Endodermal cell (in vitro differentiated cells): ENCODE data around the gene HCRTR1. TPM values are rescaled to one million over a fixed set of nuclear protein-coding genes. Genes with fewer than 3 reads are reported as not detected.

Experiments used
- DNase-seq: peaks from one replicate; pipeline ENCODE4 v3.0.0-alpha.2; 2017
- H3K27ac ChIP-seq: 2 replicates; pipeline ENCODE4 v1.5.1; 2013; ENCODE audit warnings: mild to moderate bottlenecking, low read depth, low read length, moderate library complexity
- H3K27me3 ChIP-seq: 2 replicates; pipeline ENCODE4 v1.6.1; 2013; ENCODE audit warnings: mild to moderate bottlenecking, low read length, moderate library complexity; ENCODE audit not compliant: insufficient read depth, control insufficient read depth, poor library complexity, severe bottlenecking
- H3K36me3 ChIP-seq: 2 replicates; pipeline ENCODE4 v1.7.0; 2013; ENCODE audit warnings: mild to moderate bottlenecking, low read length, moderate library complexity; ENCODE audit not compliant: control insufficient read depth, insufficient read depth
- H3K4me1 ChIP-seq: one replicate; pipeline ENCODE4 v1.7.0; 2013; ENCODE audit warnings: low read length; ENCODE audit not compliant: control insufficient read depth, insufficient read depth
- H3K4me3 ChIP-seq: 2 replicates; pipeline ENCODE4 v1.5.1; 2013; ENCODE audit warnings: mild to moderate bottlenecking, low read length, moderate library complexity
- H3K9ac ChIP-seq: 2 replicates; pipeline ENCODE4 v1.6.1; 2013; ENCODE audit warnings: mild to moderate bottlenecking, low read length, moderate library complexity; ENCODE audit not compliant: poor library complexity, severe bottlenecking; ENCODE audit errors: extremely low read depth
- H3K9me3 ChIP-seq: 2 replicates; pipeline ENCODE4 v1.6.1; 2013; ENCODE audit warnings: mild to moderate bottlenecking, low read length, moderate library complexity; ENCODE audit not compliant: control insufficient read depth
- H3K27ac Mint-ChIP-seq: 2 replicates; pipeline ENCODE4 v1.8.0; 2020; ENCODE audit warnings: mixed read lengths
- H3K27me3 Mint-ChIP-seq: 2 replicates; pipeline ENCODE4 v1.8.0; 2021; ENCODE audit warnings: mild to moderate bottlenecking, mixed read lengths; ENCODE audit not compliant: insufficient read depth
- H3K36me3 Mint-ChIP-seq: 2 replicates; pipeline ENCODE4 v1.8.0; 2020; ENCODE audit warnings: low read depth, mixed read lengths
- H3K4me1 Mint-ChIP-seq: 2 replicates; pipeline ENCODE4 v1.8.0; 2020; ENCODE audit warnings: mixed read lengths
- H3K4me3 Mint-ChIP-seq: 2 replicates; pipeline ENCODE4 v1.8.0; 2020; ENCODE audit warnings: mild to moderate bottlenecking, moderate library complexity, mixed read lengths
- H3K9me3 Mint-ChIP-seq: 2 replicates; pipeline ENCODE4 v1.8.0; 2020; ENCODE audit warnings: mild to moderate bottlenecking, mixed read lengths
- CTCF ChIP-seq: fragments of 200-600 bp; sonication (generic); conservative IDR thresholded peaks from 2 replicates; pipeline ENCODE4 v1.5.0; 2021; ENCODE audit warnings: antibody characterized with exemption, mild to moderate bottlenecking
- WGBS, 2 experiments: methylation state at CpG; one replicate each; pipeline versions ENCODE4 v1.1.5 to v1.1.7; 2013; ENCODE audit warnings: missing lambda C conversion rate in 2 of 2, mixed read lengths in 1 of 2; ENCODE audit not compliant: insufficient coverage in 1 of 2, insufficient read length in 1 of 2; 5-methylcytosine and 5-hydroxymethylcytosine counted together
- total RNA-seq, 2 donors: library from RNA; stranded (reverse); fragmentation: NEBNext Ultra II Directional in 1 of 2; extraction: Animal tissue kit (Norgen Biotek cat#: 25700) in 1 of 2; gene quantifications; 2 replicates in 1 of 2; 3 replicates in 1 of 2; pipeline ENCODE4 v1.2.1, GENCODE V29; 2021

The HCRTR1 gene
- total RNA-seq, 2 donors from 2014 or later = not detected

DNA sequence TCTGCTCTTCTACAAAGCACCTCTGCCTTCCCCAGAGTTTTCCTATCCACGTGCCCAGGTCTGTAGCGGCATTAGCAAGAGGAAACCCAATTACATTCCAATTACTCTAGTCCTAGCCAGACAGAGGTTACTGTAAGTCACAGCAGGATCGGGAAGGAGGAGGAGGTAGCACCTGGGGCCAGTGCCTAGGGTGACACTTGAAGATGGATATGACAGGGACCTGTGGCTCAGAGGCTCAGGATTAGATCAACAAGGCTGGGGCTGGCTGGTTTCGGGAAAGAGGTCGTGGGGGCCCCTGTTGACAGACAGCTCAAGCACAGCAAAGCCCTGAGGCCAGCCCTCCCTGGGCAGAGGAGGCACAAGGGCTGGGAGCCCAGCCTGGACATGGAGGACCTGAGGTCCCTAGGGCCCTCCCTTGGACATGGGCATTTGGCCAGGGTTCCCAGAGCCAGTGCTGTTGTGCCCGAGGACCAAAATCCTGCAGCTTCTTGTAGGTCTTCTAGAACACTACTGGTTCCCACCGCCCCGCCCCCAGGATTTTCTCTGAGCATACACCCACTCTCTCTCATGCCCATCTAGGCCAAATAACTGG, 3.0 kb upstream of the HCRTR1 start:
- H3K4me3 Mint-ChIP-seq = no peak overlapping the region
- peaks cover 4% of the 10 kb centered on the region for H3K9me3 Mint-ChIP-seq
- Histone ChIP-seq H3K4me3 (no peak overlapping the region), H3K9ac (no peak overlapping the region), H3K27me3 (peaks cover 26% of the 10 kb centered on the region), H3K9me3 (peaks cover 9% of the 10 kb centered on the region), H3K4me1 (no peaks in the 10 kb centered on the region), H3K36me3 (no peaks in the 10 kb centered on the region), H3K27ac (no peak overlapping the region)
- no peak for DNase-seq
- no peak for TF ChIP-seq CTCF
- no peaks in the 10 kb centered on the region for H3K36me3 Mint-ChIP-seq
- H3K27me3 Mint-ChIP-seq = peaks cover 42% of the 10 kb centered on the region
- peaks cover 3% of the 10 kb centered on the region for H3K4me1 Mint-ChIP-seq
- 79 to 86% methylated on average over 5 to 8 of the region's 8 CpGs for WGBS, 2 experiments
- H3K27ac Mint-ChIP-seq = no peak overlapping the region

GRCh38 chr1:31615414-31615813, 2.1 kb upstream of the HCRTR1 start:
- no peaks in the 10 kb centered on the region for H3K4me1 ChIP-seq
- DNase-seq = no peak
- no peak overlapping the region for H3K27ac Mint-ChIP-seq
- H3K27me3 Mint-ChIP-seq = peaks cover 42% of the 10 kb centered on the region
- peaks cover 4% of the 10 kb centered on the region for H3K9me3 Mint-ChIP-seq
- no peaks in the 10 kb centered on the region for H3K36me3 ChIP-seq
- H3K27me3 ChIP-seq = peaks cover 26% of the 10 kb centered on the region
- TF ChIP-seq CTCF = no peak
- no peak overlapping the region for H3K9ac ChIP-seq
- peaks cover 3% of the 10 kb centered on the region for H3K4me1 Mint-ChIP-seq
- H3K36me3 Mint-ChIP-seq = no peaks in the 10 kb centered on the region
- no peak overlapping the region for H3K27ac ChIP-seq
- H3K4me3 ChIP-seq = no peak overlapping the region
- WGBS, 2 experiments = 92 to 100% methylated on average over 1 to 6 of the region's 6 CpGs
- no peak overlapping the region for H3K4me3 Mint-ChIP-seq
- peaks cover 9% of the 10 kb centered on the region for H3K9me3 ChIP-seq

GRCh38 chr1:31615939-31616338, 1.6 kb upstream of the HCRTR1 start:
- H3K4me1 ChIP-seq = no peaks in the 10 kb centered on the region
- peaks cover 8% of the 10 kb centered on the region for H3K9me3 ChIP-seq
- H3K27me3 ChIP-seq = peaks cover 26% of the 10 kb centered on the region
- no peaks in the 10 kb centered on the region for H3K36me3 Mint-ChIP-seq
- H3K27me3 Mint-ChIP-seq = peaks cover 41% of the 10 kb centered on the region
- WGBS, 2 experiments = 0 to 43% methylated on average over 1 to 2 of the region's 2 CpGs
- no peak overlapping the region for H3K27ac ChIP-seq
- H3K4me3 ChIP-seq = no peak overlapping the region
- no peak for DNase-seq
- H3K27ac Mint-ChIP-seq = no peak overlapping the region
- no peak overlapping the region for H3K4me3 Mint-ChIP-seq
- H3K36me3 ChIP-seq = no peaks in the 10 kb centered on the region
- H3K4me1 Mint-ChIP-seq = peaks cover 3% of the 10 kb centered on the region
- H3K9me3 Mint-ChIP-seq = peaks cover 4% of the 10 kb centered on the region
- no peak overlapping the region for H3K9ac ChIP-seq
- no peak for TF ChIP-seq CTCF
